SK-N-SH (cell line): ENCODE measurements around the gene ABCA3. TPM values are rescaled to one million over a fixed set of nuclear protein-coding genes. Genes with fewer than 3 reads are reported as not detected.

Source experiments
- CTCF ChIA-PET: fragments of 300-600, 350-600 bp; formaldehyde crosslinking; extraction: SDS; loops from one replicate; lab custom pipeline; 2021; lab: Yijun Ruan, JAX
- POLR2A ChIA-PET: fragments of 350-600 bp; sonication (Branson Sonifier 250); formaldehyde crosslinking; extraction: SDS; loops from one replicate; lab custom pipeline; 2020; ENCODE audit warnings: antibody characterized with exemption, inconsistent platforms; lab: Yijun Ruan, JAX
- DNase-seq: peaks from one replicate; pipeline ENCODE4 v3.0.0; 2012
- H2AFZ ChIP-seq: fragments of 200-600 bp; sonication (generic); 2 replicates; pipeline ENCODE4 v1.8.1; 2016; ENCODE audit warnings: antibody characterized with exemption, mild to moderate bottlenecking, low read depth
- H3F3A ChIP-seq: fragments of 200-600 bp; sonication (generic); replicated peaks from 2 replicates; pipeline ENCODE3; 2016; ENCODE audit warnings: antibody characterized with exemption, mild to moderate bottlenecking; ENCODE audit not compliant: insufficient read depth
- H3K27ac ChIP-seq, 2 experiments: fragments of 200-500 bp in 1 of 2; fragments of 200-600 bp in 1 of 2; sonication (Bioruptor generic) in 1 of 2; sonication (generic), shearing (Covaris generic) in 1 of 2; 2 replicates each; pipeline versions ENCODE4 v1.5.1 to v1.6.1; 2014 to 2016; ENCODE audit warnings: low read depth in 2 of 2, inconsistent platforms in 1 of 2, low read length in 1 of 2, mild to moderate bottlenecking in 1 of 2, mixed read lengths in 1 of 2
- H3K27me3 ChIP-seq: fragments of 200-600 bp; sonication (generic), shearing (Covaris generic); 2 replicates; pipeline ENCODE4 v1.6.1; 2016; ENCODE audit warnings: mixed run types; ENCODE audit not compliant: insufficient read depth
- H3K36me3 ChIP-seq, 2 experiments: fragments of 200-500 bp in 1 of 2; fragments of 200-600 bp in 1 of 2; sonication (Bioruptor generic) in 1 of 2; sonication (generic) in 1 of 2; replicated peaks in 1 of 2; 2 replicates each; pipeline versions ENCODE3 to v1.5.1; 2014 to 2016; ENCODE audit warnings: low read length in 1 of 2, mild to moderate bottlenecking in 1 of 2; ENCODE audit not compliant: insufficient read depth in 2 of 2, control insufficient read depth in 1 of 2
- H3K4me1 ChIP-seq, 2 experiments: fragments of 200-500 bp in 1 of 2; fragments of 200-600 bp in 1 of 2; sonication (Bioruptor generic) in 1 of 2; sonication (generic), shearing (Covaris generic) in 1 of 2; 2 replicates each; pipeline versions ENCODE4 v1.5.1 to v1.6.1; 2014 to 2016; ENCODE audit warnings: low read depth in 1 of 2, low read length in 1 of 2, mixed run types in 1 of 2; ENCODE audit not compliant: insufficient read depth in 2 of 2, control insufficient read depth in 1 of 2
- H3K4me2 ChIP-seq: fragments of 200-600 bp; sonication (generic), shearing (Covaris generic); 2 replicates; pipeline ENCODE4 v1.6.1; 2017; ENCODE audit warnings: mixed run types
- H3K4me3 ChIP-seq, 2 experiments: fragments of 200-500 bp in 1 of 2; fragments of 200-600 bp in 1 of 2; sonication (Bioruptor generic) in 1 of 2; sonication (generic), shearing (Covaris generic) in 1 of 2; 2 replicates each; pipeline versions ENCODE4 v1.5.1 to v1.8.1; 2014 to 2016; ENCODE audit warnings: low read depth in 2 of 2, inconsistent platforms in 1 of 2, low read length in 1 of 2, mild to moderate bottlenecking in 1 of 2, mixed read lengths in 1 of 2, moderate library complexity in 1 of 2
- H3K79me2 ChIP-seq: fragments of 200-600 bp; sonication (generic); 2 replicates; pipeline ENCODE4 v1.8.1; 2017; ENCODE audit warnings: mild to moderate bottlenecking; ENCODE audit not compliant: insufficient read depth
- H3K9ac ChIP-seq: fragments of 200-600 bp; sonication (generic); 2 replicates; pipeline ENCODE4 v1.6.1; 2017; ENCODE audit warnings: mixed run types
- H3K9me2 ChIP-seq: fragments of 200-600 bp; sonication (generic); 2 replicates; pipeline ENCODE4 v1.6.1; 2017; ENCODE audit warnings: mixed run types
- H3K9me3 ChIP-seq: fragments of 200-600 bp; sonication (generic); 2 replicates; pipeline ENCODE4 v1.6.1; 2017; ENCODE audit warnings: mixed run types, mild to moderate bottlenecking, moderate library complexity
- H4K20me1 ChIP-seq: fragments of 200-600 bp; sonication (generic); 2 replicates; pipeline ENCODE4 v1.6.1; 2017; ENCODE audit warnings: mild to moderate bottlenecking, mixed run types; ENCODE audit not compliant: insufficient read depth
- EP300 ChIP-seq, 2 experiments: IDR thresholded peaks; 2 replicates each; pipeline versions ENCODE4 v1.4.0 to v1.6.1; 2012; ENCODE audit warnings: borderline replicate concordance in 1 of 2, low read depth in 1 of 2, low read length in 1 of 2
- EZH2phosphoT487 ChIP-seq: fragments of 200-600 bp; sonication (generic); IDR thresholded peaks from 2 replicates; pipeline ENCODE4 v1.6.1; 2017; ENCODE audit warnings: low read depth, mixed run types, mild to moderate bottlenecking, antibody characterized with exemption, moderate library complexity, borderline replicate concordance
- FOXM1 ChIP-seq: IDR thresholded peaks from 2 replicates; pipeline ENCODE4 v1.4.0; 2012; ENCODE audit warnings: low read depth, mild to moderate bottlenecking
- GABPA ChIP-seq: IDR thresholded peaks from 2 replicates; pipeline ENCODE4 v1.4.0; 2012; ENCODE audit warnings: low read depth, mild to moderate bottlenecking
- GATA2 ChIP-seq: sonication (generic); formaldehyde crosslinking; IDR thresholded peaks from 2 replicates; pipeline ENCODE4 v1.5.0; 2020; ENCODE audit warnings: mild to moderate bottlenecking, missing genetic modification reagents
- IRF3 ChIP-seq: fragments of 150-350 bp; IDR thresholded peaks from 2 replicates; pipeline ENCODE4 v1.6.1; 2016; ENCODE audit warnings: mild to moderate bottlenecking, low read depth, low read length
- JUND ChIP-seq: IDR thresholded peaks from 2 replicates; pipeline ENCODE4 v1.4.0; 2012
- MEF2A ChIP-seq: IDR thresholded peaks from 2 replicates; pipeline ENCODE4 v1.4.0; 2012; ENCODE audit warnings: low read depth, borderline replicate concordance
- MXI1 ChIP-seq: IDR thresholded peaks from 2 replicates; pipeline ENCODE4 v1.6.1; 2012; ENCODE audit warnings: mild to moderate bottlenecking, low read depth, low read length, improper control_type of control experiment
- NFIC ChIP-seq: IDR thresholded peaks from 2 replicates; pipeline ENCODE4 v1.4.0; 2012; ENCODE audit warnings: borderline replicate concordance
- PBX3 ChIP-seq: IDR thresholded peaks from 2 replicates; pipeline ENCODE4; 2012
- POLR2AphosphoS5 ChIP-seq: IDR thresholded peaks from 2 replicates; pipeline ENCODE4 v1.6.1; 2012; ENCODE audit warnings: low read depth, low read length
- RAD21 ChIP-seq: IDR thresholded peaks from 2 replicates; pipeline ENCODE4 v1.6.1; 2012; ENCODE audit warnings: mild to moderate bottlenecking, low read length
- REST ChIP-seq: IDR thresholded peaks from 2 replicates; pipeline ENCODE4 v1.6.1; 2012; ENCODE audit warnings: mild to moderate bottlenecking, low read depth, low read length, moderate library complexity
- SIN3A ChIP-seq: IDR thresholded peaks from 2 replicates; pipeline ENCODE4 v1.6.1; 2012; ENCODE audit warnings: low read depth, mild to moderate bottlenecking, low read length, moderate library complexity, borderline replicate concordance
- SMC3 ChIP-seq: IDR thresholded peaks from 2 replicates; pipeline ENCODE4 v1.6.1; 2012; ENCODE audit warnings: low read depth, low read length, improper control_type of control experiment
- TEAD4 ChIP-seq: IDR thresholded peaks from 2 replicates; pipeline ENCODE4 v1.4.0; 2012; ENCODE audit warnings: mild to moderate bottlenecking, borderline replicate concordance; ENCODE audit not compliant: insufficient read depth
- WGBS: methylation state at CpG from one replicate; pipeline ENCODE4 v1.1.6; 2017; ENCODE audit warnings: low lambda C conversion rate; 5-methylcytosine and 5-hydroxymethylcytosine counted together
- polyA plus RNA-seq, 3 experiments: library from polyadenylated mRNA; depleted of rRNA; stranded (reverse); fragments of >200 nt; gene quantifications; 2 replicates each; pipeline ENCODE4 v1.2.3, GENCODE V29; 2012
- TF ChIP-seq, protein P1 (sequence below): fragments of 200-600 bp; sonication (generic); IDR thresholded peaks from 2 replicates; pipeline ENCODE4 v1.6.1; 2017; ENCODE audit warnings: antibody characterized with exemption, mild to moderate bottlenecking, moderate library complexity
- TF ChIP-seq, protein P2 (sequence below): IDR thresholded peaks from 2 replicates; pipeline ENCODE4 v1.4.0; 2012; ENCODE audit warnings: low read depth, borderline replicate concordance

ABCA3 gene
- polyA plus RNA-seq, 1 of the 3 experiments (the other 2 are of a cell fraction): 9.9 TPM

DNA sequence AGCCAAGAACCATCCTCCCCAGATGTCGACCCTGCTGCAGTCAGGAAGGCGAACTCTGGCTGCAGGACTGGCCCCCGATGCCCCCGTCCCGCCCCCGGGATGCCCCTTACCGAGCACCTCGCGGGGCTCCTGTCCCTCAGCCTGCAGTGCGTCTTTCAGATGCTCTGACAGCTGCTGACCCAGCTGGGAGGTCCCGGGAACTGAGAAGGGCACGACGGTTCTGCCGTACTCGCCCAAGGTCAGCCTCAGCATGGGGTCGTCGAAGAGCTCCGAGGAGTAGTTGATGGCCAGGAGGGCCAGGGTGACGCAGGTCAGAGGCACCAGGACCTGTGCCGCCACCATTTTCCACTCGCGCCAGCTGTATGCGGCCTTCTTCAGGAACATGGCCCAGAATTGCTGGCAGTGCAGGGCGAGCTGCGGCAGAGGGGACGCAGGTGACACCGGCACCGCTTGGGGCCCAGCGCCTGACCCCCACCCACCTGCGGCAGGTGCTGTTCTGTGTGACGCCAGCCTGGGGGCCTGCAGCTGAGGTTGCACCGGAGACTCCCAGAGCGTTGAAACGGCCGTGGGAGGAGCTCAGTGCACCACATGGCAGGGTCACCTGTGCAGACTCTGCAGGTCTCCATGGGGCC lies 52.5 kb downstream of the ABCA3 start:
- no peaks in the 10 kb centered on the region for H3K27me3 ChIP-seq
- CTCF ChIA-PET: no interaction called here
- WGBS: 87% methylated on average over 32 of the region's 35 CpGs

More for the DNA sequence above, 52.5 kb downstream of the ABCA3 start:
- Histone ChIP-seq H3K4me2 (no peak overlapping the region), H3K79me2 (no peaks in the 10 kb centered on the region), H3F3A (no peaks in the 10 kb centered on the region), H3K9me3 (no peaks in the 10 kb centered on the region), H3K9ac (no peak overlapping the region), H4K20me1 (no peaks in the 10 kb centered on the region), H3K4me3 (no peak overlapping the region), H3K27ac (no peak overlapping the region), H3K9me2 (no peaks in the 10 kb centered on the region), H3K36me3 (peaks cover 0 to 3% of the 10 kb centered on the region in 2 experiments), H2AFZ (no peak overlapping the region), H3K4me1 (no peaks in the 10 kb centered on the region)
- TF ChIP-seq GABPA: no peak
- no peak for TF ChIP-seq EP300 (IDR thresholded peaks at IDR 0.05; ENCODE audit: borderline replicate concordance in 1 of 2, low read depth in 1 of 2, low read length in 1 of 2)
- TF ChIP-seq SIN3A: no peak
- no peak for TF ChIP-seq JUND
- TF ChIP-seq PBX3: no peak
- no peak for TF ChIP-seq EZH2phosphoT487
- no peak for TF ChIP-seq MEF2A
- TF ChIP-seq, protein P1, sequence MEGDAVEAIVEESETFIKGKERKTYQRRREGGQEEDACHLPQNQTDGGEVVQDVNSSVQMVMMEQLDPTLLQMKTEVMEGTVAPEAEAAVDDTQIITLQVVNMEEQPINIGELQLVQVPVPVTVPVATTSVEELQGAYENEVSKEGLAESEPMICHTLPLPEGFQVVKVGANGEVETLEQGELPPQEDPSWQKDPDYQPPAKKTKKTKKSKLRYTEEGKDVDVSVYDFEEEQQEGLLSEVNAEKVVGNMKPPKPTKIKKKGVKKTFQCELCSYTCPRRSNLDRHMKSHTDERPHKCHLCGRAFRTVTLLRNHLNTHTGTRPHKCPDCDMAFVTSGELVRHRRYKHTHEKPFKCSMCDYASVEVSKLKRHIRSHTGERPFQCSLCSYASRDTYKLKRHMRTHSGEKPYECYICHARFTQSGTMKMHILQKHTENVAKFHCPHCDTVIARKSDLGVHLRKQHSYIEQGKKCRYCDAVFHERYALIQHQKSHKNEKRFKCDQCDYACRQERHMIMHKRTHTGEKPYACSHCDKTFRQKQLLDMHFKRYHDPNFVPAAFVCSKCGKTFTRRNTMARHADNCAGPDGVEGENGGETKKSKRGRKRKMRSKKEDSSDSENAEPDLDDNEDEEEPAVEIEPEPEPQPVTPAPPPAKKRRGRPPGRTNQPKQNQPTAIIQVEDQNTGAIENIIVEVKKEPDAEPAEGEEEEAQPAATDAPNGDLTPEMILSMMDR: no peak
- no peak for TF ChIP-seq RAD21
- no peak for TF ChIP-seq POLR2AphosphoS5
- TF ChIP-seq REST: no peak
- TF ChIP-seq MXI1: no peak
- TF ChIP-seq IRF3: no peak
- TF ChIP-seq, protein P2, sequence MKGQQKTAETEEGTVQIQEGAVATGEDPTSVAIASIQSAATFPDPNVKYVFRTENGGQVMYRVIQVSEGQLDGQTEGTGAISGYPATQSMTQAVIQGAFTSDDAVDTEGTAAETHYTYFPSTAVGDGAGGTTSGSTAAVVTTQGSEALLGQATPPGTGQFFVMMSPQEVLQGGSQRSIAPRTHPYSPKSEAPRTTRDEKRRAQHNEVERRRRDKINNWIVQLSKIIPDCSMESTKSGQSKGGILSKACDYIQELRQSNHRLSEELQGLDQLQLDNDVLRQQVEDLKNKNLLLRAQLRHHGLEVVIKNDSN: no peak
- TF ChIP-seq SMC3: no peak
- TF ChIP-seq NFIC: no peak
- no peak for TF ChIP-seq FOXM1
- no peak for TF ChIP-seq GATA2 (CRISPR knock-in tag)
- TF ChIP-seq TEAD4: no peak
- POLR2A ChIA-PET: interaction anchor here (1.0 kb wide), 1 partner anchor 8 kb away, joined by 3 read pairs; no protein-coding TSS in a partner anchor
- no peak for DNase-seq
